CD4-positive, CD25-positive, alpha-beta regulatory T cell (primary cell): ENCODE data around the gene TEAD4. TPM values are rescaled to one million over a fixed set of nuclear protein-coding genes. Genes with fewer than 3 reads are reported as not detected.

Experiments used
- ATAC-seq, 2 donors: fragments of 150-1000 bp; cut with Tn5 transposase; one replicate each; pipeline ENCODE4 v1.10.0; 2021; ENCODE audit warnings: low read depth in 2 of 2, moderate number of reproducible peaks in 2 of 2, moderate library complexity in 1 of 2
- DNase-seq, 3 donors: peaks; one replicate each; pipeline versions ENCODE4 v3.0.0 to v3.0.0-alpha.2; 2012 to 2022; ENCODE audit warnings: mixed read lengths in 1 of 3
- H3K27ac ChIP-seq: one replicate; pipeline ENCODE4 v1.7.0; 2013; ENCODE audit warnings: mild to moderate bottlenecking, low read length; ENCODE audit not compliant: insufficient read depth, poor library complexity, severe bottlenecking
- H3K27me3 ChIP-seq: one replicate; pipeline ENCODE4 v1.7.0; 2013; ENCODE audit warnings: low read length; ENCODE audit not compliant: control insufficient read depth, insufficient read depth
- H3K36me3 ChIP-seq: one replicate; pipeline ENCODE4 v1.7.0; 2013; ENCODE audit warnings: mild to moderate bottlenecking, low read length, moderate library complexity; ENCODE audit not compliant: control insufficient read depth, insufficient read depth
- H3K4me1 ChIP-seq: 2 replicates; pipeline ENCODE4 v1.7.0; 2013; ENCODE audit warnings: mild to moderate bottlenecking, low read length; ENCODE audit not compliant: insufficient read depth, control insufficient read depth, poor library complexity, severe bottlenecking
- H3K4me3 ChIP-seq: one replicate; pipeline ENCODE4 v1.7.0; 2013; ENCODE audit warnings: low read depth, mild to moderate bottlenecking, low read length, moderate library complexity
- H3K9me3 ChIP-seq, 2 experiments: 1 replicate in 1 of 2; 2 replicates in 1 of 2; pipeline ENCODE4 v1.7.0; 2013; ENCODE audit warnings: low read length in 2 of 2, mild to moderate bottlenecking in 1 of 2, moderate library complexity in 1 of 2; ENCODE audit not compliant: control insufficient read depth in 2 of 2
- H3K27ac Mint-ChIP-seq, 3 donors: one replicate each; pipeline ENCODE4 v1.8.0; 2020 to 2022; ENCODE audit warnings: mild to moderate bottlenecking in 3 of 3, mixed read lengths in 3 of 3, moderate library complexity in 2 of 3
- H3K27me3 Mint-ChIP-seq: one replicate; pipeline ENCODE4 v1.8.0; 2022; ENCODE audit warnings: mild to moderate bottlenecking, mixed read lengths
- H3K36me3 Mint-ChIP-seq: one replicate; pipeline ENCODE4 v1.8.0; 2020; ENCODE audit warnings: mixed read lengths
- H3K4me1 Mint-ChIP-seq, 4 donors: one replicate each; pipeline ENCODE4 v1.8.0; 2020 to 2022; ENCODE audit warnings: mixed read lengths in 4 of 4, mild to moderate bottlenecking in 1 of 4
- H3K4me3 Mint-ChIP-seq, 4 donors: one replicate each; pipeline ENCODE4 v1.8.0; 2020 to 2022; ENCODE audit warnings: mild to moderate bottlenecking in 4 of 4, mixed read lengths in 4 of 4, moderate library complexity in 3 of 4
- H3K9me3 Mint-ChIP-seq, 7 donors: one replicate each; pipeline ENCODE4 v1.8.0; 2020 to 2022; ENCODE audit warnings: mixed read lengths in 7 of 7, mild to moderate bottlenecking in 3 of 7, moderate library complexity in 2 of 7
- polyA plus RNA-seq, 4 donors: library from polyadenylated mRNA; unstranded; fragments of 300-500 nt; fragmentation: Illumina TruSeq; gene quantifications; one replicate each; pipeline ENCODE4 v1.2.3, GENCODE V29; 2021
- total RNA-seq: library from RNA; stranded (reverse); gene quantifications from one replicate; pipeline ENCODE4 v1.2.3, GENCODE V29; 2022

TEAD4 gene
- total and polyA plus RNA-seq, 5 donors from 2014 or later: not detected

DNA sequence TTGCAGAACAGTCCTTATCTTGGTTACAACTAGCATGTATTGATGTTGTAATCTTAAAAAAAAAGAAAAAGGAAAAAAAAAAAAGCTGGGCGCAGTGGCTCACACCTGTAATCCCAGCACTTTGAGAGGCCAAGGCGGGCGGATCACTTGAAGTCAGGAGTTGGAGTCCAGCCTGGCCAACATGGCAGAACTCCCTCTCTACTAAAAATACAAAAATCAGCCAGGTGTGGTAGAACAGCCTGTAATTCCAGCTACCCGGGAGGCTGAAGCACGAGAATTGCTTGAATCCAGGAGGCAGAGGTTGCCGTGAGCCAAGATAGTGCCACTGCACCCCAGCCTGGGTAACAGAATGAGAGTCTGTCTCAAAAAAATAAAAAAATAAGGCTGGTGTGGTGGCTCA is 25.6 kb upstream of the TEAD4 start:
- ATAC-seq (no peak), DNase-seq (no peak)
- no peak overlapping the region for H3K27ac Mint-ChIP-seq
- H3K4me3 Mint-ChIP-seq: no peak overlapping the region
- Histone ChIP-seq H3K27ac (no peak overlapping the region), H3K9me3 (no peaks in the 10 kb centered on the region), H3K4me3 (no peak overlapping the region), H3K36me3 (peaks cover 28% of the 10 kb centered on the region), H3K27me3 (no peaks in the 10 kb centered on the region), H3K4me1 (no peaks in the 10 kb centered on the region)
- H3K4me1 Mint-ChIP-seq: no peaks in the 10 kb centered on the region
- H3K27me3 Mint-ChIP-seq: no peaks in the 10 kb centered on the region
- H3K36me3 Mint-ChIP-seq: peaks cover 40% of the 10 kb centered on the region
- H3K9me3 Mint-ChIP-seq: no peaks in the 10 kb centered on the region

DNA sequence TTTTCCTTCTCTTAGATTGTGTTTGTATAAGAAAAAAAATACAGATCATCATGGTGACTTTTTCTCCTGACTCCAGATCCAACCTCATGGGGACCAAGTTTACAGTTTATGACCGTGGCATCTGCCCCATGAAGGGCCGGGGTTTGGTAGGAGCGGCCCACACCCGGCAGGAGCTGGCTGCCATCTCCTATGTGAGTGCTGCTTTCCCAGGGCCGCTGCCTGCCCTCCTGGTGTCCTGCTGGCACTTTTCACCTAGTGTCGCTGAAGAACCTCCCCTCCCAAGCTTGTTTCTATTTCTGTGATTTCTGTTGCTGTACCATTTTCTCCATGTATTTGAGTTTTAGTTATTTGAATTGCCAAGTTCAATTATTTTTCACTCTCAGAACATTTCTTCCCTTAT is 24.8 kb upstream of the TEAD4 start:
- Histone ChIP-seq H3K4me3 (no peak overlapping the region), H3K4me1 (no peaks in the 10 kb centered on the region), H3K9me3 (no peaks in the 10 kb centered on the region), H3K27me3 (no peaks in the 10 kb centered on the region), H3K36me3 (peaks cover 33% of the 10 kb centered on the region), H3K27ac (no peak overlapping the region)
- no peak overlapping the region for H3K4me3 Mint-ChIP-seq
- H3K27ac Mint-ChIP-seq: no peak overlapping the region
- peaks cover 44% of the 10 kb centered on the region for H3K36me3 Mint-ChIP-seq
- H3K4me1 Mint-ChIP-seq: no peaks in the 10 kb centered on the region
- H3K27me3 Mint-ChIP-seq: no peaks in the 10 kb centered on the region
- DNase-seq: no peak
- no peak for ATAC-seq
- H3K9me3 Mint-ChIP-seq: no peaks in the 10 kb centered on the region

DNA sequence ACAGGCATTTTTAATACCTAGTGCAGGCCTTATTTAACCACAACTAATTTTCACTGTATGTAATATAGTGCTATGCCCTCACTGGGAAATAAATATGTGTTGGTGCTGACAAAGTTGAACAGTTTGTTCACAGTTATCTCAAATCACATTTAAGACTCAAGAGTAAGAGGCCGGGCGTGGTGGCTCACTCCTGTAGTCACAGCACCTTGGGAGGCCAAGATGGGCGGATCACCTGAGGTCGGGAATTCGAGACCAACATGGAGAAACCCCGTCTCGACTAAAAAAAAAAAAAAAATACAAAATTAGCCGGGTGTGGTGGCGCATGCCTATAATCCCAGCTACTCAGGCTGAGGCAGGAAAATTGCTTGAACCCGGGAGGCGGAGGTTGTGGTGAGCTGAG is 22.9 kb upstream of the TEAD4 start:
- no peak overlapping the region for H3K4me3 Mint-ChIP-seq
- H3K36me3 Mint-ChIP-seq: peaks cover 36% of the 10 kb centered on the region
- no peaks in the 10 kb centered on the region for H3K4me1 ChIP-seq
- H3K27me3 Mint-ChIP-seq: no peaks in the 10 kb centered on the region
- H3K27ac Mint-ChIP-seq: no peak overlapping the region
- H3K27ac ChIP-seq: no peak overlapping the region
- H3K4me3 ChIP-seq: no peak overlapping the region
- H3K9me3 ChIP-seq: no peaks in the 10 kb centered on the region
- no peaks in the 10 kb centered on the region for H3K4me1 Mint-ChIP-seq
- H3K36me3 ChIP-seq: peaks cover 31% of the 10 kb centered on the region
- ATAC-seq (no peak), DNase-seq (no peak)
- H3K27me3 ChIP-seq: no peaks in the 10 kb centered on the region
- H3K9me3 Mint-ChIP-seq: no peaks in the 10 kb centered on the region

DNA sequence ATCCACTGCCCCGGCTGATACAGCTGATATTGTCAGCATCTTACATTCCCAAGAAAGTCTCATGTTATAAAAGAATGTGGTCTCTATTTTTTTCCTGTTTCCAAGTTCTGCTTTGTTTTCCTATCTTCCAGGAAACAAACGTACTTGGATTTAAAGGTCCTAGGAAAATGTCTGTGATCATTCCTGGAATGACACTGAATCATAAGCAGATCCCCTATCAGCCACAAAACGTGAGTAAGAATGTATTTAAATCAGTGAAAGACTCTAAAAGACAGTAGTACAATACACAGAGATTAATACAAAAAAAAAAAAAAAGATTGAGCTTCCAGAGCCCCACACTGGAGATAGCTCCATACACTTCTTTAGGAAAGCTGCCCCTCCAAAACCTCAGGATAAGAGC is 21.7 kb upstream of the TEAD4 start:
- no peaks in the 10 kb centered on the region for H3K9me3 Mint-ChIP-seq
- Histone ChIP-seq H3K27ac (no peak overlapping the region), H3K36me3 (peaks cover 21% of the 10 kb centered on the region), H3K9me3 (no peaks in the 10 kb centered on the region), H3K27me3 (no peaks in the 10 kb centered on the region), H3K4me1 (no peaks in the 10 kb centered on the region), H3K4me3 (no peak overlapping the region)
- DNase-seq: no peak
- no peak for ATAC-seq
- H3K36me3 Mint-ChIP-seq: peaks cover 33% of the 10 kb centered on the region
- H3K4me1 Mint-ChIP-seq: no peaks in the 10 kb centered on the region
- no peak overlapping the region for H3K27ac Mint-ChIP-seq
- no peak overlapping the region for H3K4me3 Mint-ChIP-seq
- no peaks in the 10 kb centered on the region for H3K27me3 Mint-ChIP-seq

DNA sequence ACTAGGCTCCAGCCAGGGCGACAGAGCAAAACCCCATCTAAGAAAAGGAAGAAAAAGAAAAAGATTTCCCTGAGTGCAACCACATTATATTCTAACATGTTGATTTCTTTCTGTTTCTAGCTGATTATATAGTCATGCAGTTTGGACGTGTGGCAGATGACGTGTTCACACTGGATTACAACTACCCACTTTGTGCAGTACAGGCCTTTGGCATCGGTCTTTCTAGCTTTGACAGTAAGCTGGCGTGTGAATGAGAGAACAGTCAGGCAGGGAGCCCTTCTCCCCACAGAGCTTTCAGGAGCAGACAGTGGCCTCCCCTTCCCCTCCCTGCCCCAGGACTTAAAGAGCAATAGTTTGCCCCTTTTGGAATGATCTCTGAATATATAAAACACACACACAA is 20.0 kb upstream of the TEAD4 start:
- Histone ChIP-seq H3K4me3 (no peak overlapping the region), H3K4me1 (no peaks in the 10 kb centered on the region), H3K36me3 (peaks cover 16% of the 10 kb centered on the region), H3K9me3 (no peaks in the 10 kb centered on the region), H3K27me3 (no peaks in the 10 kb centered on the region), H3K27ac (no peak overlapping the region)
- Mint-ChIP-seq H3K27ac (no peak overlapping the region), H3K27me3 (no peaks in the 10 kb centered on the region), H3K36me3 (peaks cover 29% of the 10 kb centered on the region), H3K4me1 (no peaks in the 10 kb centered on the region), H3K4me3 (no peak overlapping the region), H3K9me3 (no peaks in the 10 kb centered on the region)
- no peak for DNase-seq
- no peak for ATAC-seq

DNA sequence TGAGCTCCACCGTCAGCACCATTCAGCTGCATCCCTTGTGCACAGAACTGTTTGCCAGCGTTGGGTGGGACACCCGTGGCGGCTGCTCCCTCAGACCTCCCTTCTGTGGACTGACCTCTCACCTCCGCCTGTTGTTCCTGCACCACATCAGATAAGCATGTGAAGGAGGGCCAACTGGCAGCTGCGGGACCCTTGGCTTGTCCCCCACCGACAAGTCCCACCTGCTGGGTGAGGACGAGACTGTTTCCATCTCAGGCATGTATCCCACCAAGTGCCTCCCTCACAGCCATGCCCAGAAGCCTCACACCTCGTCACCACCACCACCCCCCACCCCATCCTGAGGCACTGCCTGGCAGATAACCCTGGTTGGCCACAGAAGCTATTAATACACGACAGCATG is 18.6 kb upstream of the TEAD4 start:
- Histone ChIP-seq H3K27ac (no peak overlapping the region), H3K9me3 (no peaks in the 10 kb centered on the region), H3K27me3 (no peaks in the 10 kb centered on the region), H3K4me3 (no peak overlapping the region), H3K4me1 (peaks cover 4% of the 10 kb centered on the region), H3K36me3 (peaks cover 12% of the 10 kb centered on the region)
- Mint-ChIP-seq H3K36me3 (peaks cover 16% of the 10 kb centered on the region), H3K4me3 (no peak overlapping the region), H3K27me3 (no peaks in the 10 kb centered on the region), H3K9me3 (no peaks in the 10 kb centered on the region), H3K27ac (no peak overlapping the region), H3K4me1 (peaks cover 0 to 4% (median 0%) of the 10 kb centered on the region in 4 donors)
- ATAC-seq (no peak), DNase-seq (no peak)

DNA sequence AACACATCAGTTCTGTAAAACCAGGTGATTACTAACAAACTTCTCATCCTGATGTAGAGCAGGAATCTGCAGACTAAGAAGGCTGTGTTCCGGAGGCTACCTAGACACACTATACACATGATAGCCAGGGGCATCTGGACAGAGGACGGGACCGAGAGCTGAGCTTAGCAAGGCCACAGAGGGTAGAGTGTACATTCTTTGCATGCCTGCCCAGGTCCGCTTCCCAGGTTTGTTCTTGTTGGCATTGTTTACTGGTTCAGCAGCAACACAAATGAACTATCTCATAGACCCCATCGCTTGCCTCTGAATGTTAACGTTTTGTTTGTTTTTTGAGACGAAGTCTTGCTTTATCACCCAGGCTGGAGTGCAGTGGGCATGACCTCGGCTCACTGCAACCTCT is 17.7 kb upstream of the TEAD4 start:
- H3K27ac Mint-ChIP-seq: no peak overlapping the region

DNA sequence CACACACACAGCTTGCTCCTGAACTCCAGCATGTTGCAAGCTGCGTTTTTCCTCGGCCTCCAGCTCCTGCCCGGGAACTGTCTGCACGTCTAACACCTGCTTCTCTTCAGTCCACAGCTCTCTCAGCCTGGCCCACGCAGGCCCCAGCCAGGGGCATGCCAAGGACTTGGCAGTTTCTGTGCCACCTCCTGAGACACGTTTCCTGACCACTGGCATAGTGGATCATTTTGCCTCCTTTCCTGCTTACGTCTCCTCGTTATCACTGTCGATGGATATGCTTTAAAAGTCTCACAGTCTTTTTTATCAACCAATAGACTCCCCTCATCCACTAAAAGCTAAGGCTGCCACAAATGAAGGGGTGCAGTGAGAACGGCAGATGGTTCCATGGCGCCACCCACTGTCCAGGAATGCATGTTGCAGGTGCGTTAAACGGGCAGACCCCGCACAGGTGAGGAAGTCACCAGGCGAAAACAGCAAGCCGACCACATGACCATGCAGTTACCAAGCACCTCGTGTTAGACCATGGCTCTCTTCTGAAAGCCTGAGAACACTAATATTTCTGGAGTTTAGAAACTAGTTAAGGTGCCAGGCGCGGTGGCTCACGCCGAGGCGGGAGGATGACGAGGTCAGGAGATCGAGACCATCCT is 14.7 kb upstream of the TEAD4 start:
- H3K27me3 Mint-ChIP-seq: peaks cover 5% of the 10 kb centered on the region
- no peaks in the 10 kb centered on the region for H3K9me3 Mint-ChIP-seq
- Histone ChIP-seq H3K4me1 (peaks cover 4% of the 10 kb centered on the region), H3K9me3 (no peaks in the 10 kb centered on the region), H3K36me3 (peaks cover 2% of the 10 kb centered on the region), H3K27me3 (no peaks in the 10 kb centered on the region), H3K27ac (no peak overlapping the region), H3K4me3 (no peak overlapping the region)
- DNase-seq (peak; percentile 14 to 70 (median 41)), ATAC-seq (peak; percentile 53 to 65)
- peak overlapping the region in 1 of 3 donors; percentile 43 for H3K27ac Mint-ChIP-seq
- peaks cover 0 to 4% (median 0%) of the 10 kb centered on the region in 4 donors for H3K4me1 Mint-ChIP-seq
- peaks cover 2% of the 10 kb centered on the region for H3K36me3 Mint-ChIP-seq
- no peak overlapping the region for H3K4me3 Mint-ChIP-seq

More for the DNA sequence above, 17.7 kb upstream of the TEAD4 start:
- H3K9me3 ChIP-seq: no peaks in the 10 kb centered on the region
- Mint-ChIP-seq H3K4me3 (no peak overlapping the region), H3K27me3 (no peaks in the 10 kb centered on the region), H3K9me3 (no peaks in the 10 kb centered on the region), H3K36me3 (peaks cover 15% of the 10 kb centered on the region), H3K4me1 (peaks cover 0 to 4% (median 0%) of the 10 kb centered on the region in 4 donors)
- no peaks in the 10 kb centered on the region for H3K27me3 ChIP-seq
- H3K4me3 ChIP-seq: no peak overlapping the region
- peaks cover 12% of the 10 kb centered on the region for H3K36me3 ChIP-seq
- ATAC-seq (no peak), DNase-seq (no peak)
- H3K4me1 ChIP-seq: peaks cover 4% of the 10 kb centered on the region
- no peak overlapping the region for H3K27ac ChIP-seq
